GM12873 (cell line): ENCODE data around the gene IFITM5.

ENCODE experiments used
- TF ChIP-seq, protein P1 (sequence below): IDR thresholded peaks from 2 replicates; pipeline ENCODE4 v1.5.1; 2012; ENCODE audit warnings: low read depth, mild to moderate bottlenecking, moderate library complexity, low read length, control low read depth; ENCODE audit not compliant: insufficient read depth; ENCODE audit errors: missing control alignments

IFITM5 gene

DNA sequence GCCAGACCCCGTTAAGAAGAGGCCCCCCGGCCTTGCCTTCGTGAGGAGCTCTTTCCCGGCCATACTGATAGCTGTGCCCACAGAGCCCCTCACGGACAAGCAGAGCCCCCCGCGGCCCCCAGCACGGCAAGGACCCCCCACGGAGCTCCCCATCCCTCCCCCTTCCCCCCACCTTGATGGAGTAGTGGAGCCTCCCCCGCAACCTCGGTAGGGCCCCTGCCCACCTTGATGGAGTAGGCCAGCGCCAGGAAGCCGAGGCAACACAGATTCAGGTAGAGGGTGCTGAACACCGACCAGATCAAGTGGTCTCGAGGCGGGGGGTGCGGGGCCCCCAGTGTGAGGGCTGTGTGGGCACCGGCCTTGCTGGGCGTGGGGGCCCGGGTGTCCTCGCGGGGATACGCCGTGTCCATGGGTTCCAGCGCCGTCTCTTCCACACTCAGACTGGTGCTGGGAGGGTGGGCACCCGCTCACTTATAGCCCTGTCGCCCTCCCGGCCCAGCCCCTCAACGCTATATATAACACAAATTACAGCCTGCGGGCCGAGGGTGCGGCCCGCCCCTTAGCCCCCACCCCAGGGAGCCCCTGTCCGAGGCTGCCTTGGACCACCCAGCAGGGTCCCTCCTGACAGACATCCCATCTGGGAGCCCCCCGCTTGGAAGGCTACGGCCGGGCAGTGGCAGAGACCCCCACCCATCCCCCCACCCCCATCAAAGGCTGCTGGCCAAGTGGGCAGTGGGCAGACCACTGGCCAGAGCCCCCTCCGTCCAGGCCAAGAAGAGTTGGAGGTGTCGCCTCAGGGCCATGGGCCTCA, at the start of gene IFITM5:
TSS of gene IFITM5 (minus strand) at position 446 of the 811 bp plus-strand sequence. CDS start at position 410, 36 bp downstream.
- TF ChIP-seq, protein P1, sequence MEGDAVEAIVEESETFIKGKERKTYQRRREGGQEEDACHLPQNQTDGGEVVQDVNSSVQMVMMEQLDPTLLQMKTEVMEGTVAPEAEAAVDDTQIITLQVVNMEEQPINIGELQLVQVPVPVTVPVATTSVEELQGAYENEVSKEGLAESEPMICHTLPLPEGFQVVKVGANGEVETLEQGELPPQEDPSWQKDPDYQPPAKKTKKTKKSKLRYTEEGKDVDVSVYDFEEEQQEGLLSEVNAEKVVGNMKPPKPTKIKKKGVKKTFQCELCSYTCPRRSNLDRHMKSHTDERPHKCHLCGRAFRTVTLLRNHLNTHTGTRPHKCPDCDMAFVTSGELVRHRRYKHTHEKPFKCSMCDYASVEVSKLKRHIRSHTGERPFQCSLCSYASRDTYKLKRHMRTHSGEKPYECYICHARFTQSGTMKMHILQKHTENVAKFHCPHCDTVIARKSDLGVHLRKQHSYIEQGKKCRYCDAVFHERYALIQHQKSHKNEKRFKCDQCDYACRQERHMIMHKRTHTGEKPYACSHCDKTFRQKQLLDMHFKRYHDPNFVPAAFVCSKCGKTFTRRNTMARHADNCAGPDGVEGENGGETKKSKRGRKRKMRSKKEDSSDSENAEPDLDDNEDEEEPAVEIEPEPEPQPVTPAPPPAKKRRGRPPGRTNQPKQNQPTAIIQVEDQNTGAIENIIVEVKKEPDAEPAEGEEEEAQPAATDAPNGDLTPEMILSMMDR = no peak

DNA sequence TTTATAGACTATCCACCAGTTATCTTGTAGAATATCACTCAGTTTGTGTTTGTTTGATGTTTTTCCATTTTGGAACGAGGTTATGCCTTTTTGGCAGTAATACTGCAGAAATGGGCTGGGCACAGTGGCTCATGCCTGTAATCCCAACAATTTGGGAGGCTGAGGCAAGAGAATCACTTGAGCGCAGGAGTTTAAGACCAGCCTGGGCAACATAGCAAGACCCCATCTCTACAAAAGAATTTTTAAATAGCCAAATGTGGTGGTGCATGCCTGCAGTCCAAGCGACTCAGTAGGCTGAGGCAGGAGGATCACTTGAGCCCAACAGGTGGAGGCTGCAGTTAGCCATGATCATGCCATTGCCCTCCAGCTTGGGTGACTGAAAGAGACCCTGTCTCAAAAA, 47.2 kb upstream of the IFITM5 start:
- TF ChIP-seq, protein P1 = no peak

DNA sequence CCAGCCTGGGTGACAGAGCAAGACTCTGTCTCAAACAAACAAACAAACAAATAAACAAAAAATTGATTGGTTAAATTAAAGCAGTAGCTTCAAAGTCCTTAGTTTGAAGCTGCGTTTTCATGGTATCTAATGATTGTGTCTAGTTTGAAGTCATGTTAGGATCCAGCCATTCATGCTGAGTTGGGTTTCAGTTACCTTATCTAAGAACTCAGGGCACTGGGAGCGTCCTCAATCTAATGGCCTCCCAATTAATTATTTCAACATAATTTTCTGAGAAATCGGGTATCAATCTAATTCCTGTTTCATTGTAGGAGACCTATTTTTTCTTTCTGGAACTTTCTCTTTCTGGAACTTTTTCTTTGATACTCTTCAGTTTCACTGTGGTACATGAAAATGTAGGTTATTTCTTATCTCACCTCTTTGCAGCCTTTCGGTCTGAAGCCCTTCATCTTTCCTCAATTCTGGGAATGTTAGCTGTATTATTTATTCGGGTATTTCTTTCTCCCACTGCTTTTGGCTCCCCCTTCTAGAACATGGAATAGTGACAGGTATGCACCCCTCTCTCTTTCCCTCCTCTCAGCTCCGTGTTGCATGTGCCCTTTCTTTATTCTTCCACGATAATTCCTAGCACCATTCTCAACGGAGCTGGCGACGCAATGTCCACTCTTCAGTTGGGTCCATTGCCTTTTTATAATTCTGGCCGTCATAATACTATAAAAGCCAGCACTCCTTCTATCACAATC, 45.7 kb upstream of the IFITM5 start:
- TF ChIP-seq, protein P1 = no peak

DNA sequence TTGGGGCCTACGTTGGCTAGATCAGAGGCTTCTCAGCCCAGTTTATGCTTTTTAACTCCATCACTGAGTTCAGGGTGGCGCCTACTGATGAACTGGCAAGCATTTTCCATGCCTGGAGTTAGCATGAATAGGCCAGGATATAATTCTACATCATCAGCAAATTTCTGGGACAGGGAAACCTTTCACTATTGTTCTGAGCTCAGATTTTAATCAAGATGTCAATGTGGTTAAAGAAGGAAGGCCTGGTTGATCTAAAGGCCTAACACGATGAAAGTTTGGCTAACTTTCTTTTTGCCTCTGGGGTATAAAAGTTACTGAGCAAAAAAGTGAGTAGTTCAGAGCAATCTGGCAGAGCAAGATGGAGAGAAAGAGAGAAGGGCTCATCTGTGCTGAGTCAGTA, 43.0 kb upstream of the IFITM5 start:
- TF ChIP-seq, protein P1 = no peak

DNA sequence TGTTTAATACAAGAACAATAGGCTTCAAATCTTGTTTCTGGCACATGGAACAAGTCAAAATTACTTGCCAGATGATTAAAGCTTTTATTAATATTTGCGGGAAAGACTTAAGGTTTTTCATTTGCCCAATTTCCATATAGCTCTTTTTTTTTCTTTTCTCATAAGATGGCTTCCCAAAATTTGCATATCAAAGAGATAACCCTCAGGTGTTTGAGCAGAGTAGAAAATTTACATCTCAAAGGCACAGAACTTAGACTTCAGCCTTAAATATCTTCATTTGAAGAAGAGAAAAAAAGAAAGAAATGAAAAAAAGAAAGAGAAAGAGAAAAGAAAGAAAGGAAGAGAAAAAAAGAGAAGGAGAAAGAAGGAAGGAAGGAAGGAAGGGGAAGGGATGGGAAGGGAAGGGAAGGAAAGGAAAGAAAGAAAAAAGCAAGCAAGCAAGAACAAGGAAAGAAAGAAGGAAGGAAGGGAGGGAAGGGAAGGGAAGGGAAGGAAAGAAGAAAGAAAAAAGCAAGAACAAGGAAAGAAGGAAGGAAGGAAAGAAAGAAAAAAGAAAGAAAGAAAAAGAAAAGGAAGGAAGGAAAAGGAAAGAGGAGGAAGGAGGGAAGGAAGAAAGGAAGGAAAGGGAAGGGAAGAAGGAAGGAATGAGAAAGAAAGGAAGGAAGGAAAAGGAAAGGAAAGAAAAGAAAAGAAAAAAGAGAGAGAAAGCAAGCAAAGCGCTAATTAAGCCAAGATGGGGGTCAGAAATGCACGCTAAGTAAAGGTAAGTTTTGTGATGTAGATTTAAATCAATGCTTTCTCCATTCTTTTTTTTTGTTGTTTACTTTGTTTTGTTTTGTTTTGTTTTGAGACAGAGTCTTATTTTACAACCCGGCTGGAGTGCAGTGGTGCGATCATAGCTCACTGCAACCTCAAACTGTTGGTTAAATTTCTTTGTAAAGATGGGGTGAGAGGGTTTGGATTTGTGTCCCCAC, 41.5 kb upstream of the IFITM5 start:
- TF ChIP-seq, protein P1 = no peak

DNA sequence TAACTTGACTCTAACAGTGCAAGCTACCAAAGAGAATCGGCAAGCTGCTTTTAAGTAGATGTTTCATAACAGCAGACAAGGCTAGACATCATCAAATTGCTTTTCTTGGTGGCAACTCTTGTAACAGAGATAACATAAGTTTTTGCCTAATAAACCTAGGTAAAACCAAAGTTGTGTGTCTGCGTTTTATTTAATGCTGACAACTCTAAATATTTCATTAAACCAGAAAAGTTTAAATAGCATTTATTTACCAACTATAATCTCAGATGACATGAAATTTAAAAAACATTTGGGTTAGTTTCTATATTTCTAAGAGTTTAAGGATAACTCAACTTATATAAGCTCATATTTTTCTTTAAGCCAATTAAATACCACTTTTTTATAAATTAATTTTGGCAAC, 40.6 kb upstream of the IFITM5 start:
- TF ChIP-seq, protein P1 = no peak
